HG02642 (cell line): ENCODE data around the gene SOX30.
"Not testable (repeated sequence)": the region's sequence is repeated elsewhere in the genome, so short reads cannot be mapped to it uniquely, and the experiment has no call there.

Experiments used
- ATAC-seq: cut with Tn5 transposase; IDR thresholded peaks from one replicate; pipeline ENCODE4 v1.9.1; 2021; ENCODE audit warnings: mild to moderate bottlenecking; ENCODE audit not compliant: unreplicated experiment, poor library complexity

SOX30 gene

DNA sequence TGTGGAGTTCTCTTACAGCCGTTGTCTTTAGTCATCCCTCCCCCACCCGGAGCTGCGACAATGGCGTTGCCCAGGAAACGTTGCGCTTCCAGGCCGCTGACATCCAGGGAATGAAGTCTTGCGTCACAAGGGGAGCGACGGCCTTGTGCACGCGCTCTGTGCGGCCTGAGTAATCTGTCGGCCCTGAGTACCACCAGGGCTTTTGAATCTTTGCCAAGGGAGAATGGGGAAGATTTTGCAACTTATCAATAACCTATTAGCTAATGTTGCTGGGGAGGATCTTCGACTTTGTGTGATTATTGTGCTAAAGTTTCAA, at the start of gene SOX30:
TSS of gene SOX30 (minus strand) at position 62 of the 316 bp plus-strand sequence. CDS start 360 bp downstream, outside the sequence.
- no peak for ATAC-seq

DNA sequence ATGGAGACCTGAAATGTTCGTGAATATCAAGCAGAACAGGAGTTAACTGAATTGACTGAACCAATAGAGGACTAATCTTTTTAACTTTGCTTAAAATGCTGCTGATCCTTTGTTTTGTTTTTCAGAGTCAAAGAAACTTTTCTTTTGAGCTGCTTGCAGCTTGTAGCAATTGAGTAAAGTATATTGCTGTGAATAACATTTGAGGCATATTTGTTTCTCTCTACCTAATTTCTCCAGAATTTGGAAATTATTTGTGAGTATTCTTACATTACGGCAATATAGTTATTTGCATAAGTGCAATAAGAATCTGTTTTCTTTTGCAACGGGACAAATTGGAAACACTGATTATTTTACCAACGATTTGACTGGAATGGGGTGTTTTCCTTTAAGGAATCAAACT, 46.4 kb upstream of the SOX30 start:
- not testable (repeated sequence) for ATAC-seq

DNA sequence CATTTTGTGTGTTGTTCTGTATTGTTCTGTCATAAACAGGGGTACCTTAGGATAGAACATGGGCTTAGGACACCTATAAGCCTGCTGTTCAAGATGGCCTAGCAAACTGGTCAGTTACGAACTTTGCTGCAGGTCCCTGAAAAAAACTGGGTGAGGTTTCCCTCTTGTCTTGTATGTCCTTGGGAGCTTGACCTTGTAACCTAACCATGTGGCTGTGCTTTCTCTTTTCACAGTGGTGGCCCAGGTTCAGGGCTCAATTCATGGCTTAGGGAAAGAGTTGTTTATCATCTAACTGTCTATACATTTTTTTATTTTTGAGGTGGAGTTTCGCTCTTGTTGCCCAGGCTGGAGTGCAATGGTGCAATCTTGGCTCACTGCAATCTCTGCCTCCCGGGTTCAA, 43.9 kb upstream of the SOX30 start:
- ATAC-seq, result not testable (repeated sequence)

DNA sequence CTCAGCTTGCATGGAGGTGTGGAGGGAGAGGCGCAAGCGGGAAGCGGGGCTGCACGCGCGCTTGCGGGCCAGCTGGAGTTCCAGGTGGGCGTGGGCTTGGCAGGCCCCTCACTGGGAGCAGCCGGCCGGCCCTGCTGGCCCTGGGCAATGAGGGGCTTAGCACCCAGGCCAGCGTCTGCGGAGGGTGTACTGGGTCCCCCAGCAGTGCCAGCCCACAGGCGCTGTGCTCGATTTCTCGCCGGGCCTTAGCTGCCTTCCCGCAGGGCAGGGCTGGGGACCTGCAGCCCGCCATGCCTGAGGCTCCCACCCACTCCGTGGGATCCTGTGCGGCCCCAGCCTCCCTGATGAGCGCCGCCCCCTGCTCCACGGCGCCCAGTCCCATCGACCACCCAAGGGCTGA, 41.6 kb upstream of the SOX30 start:
- ATAC-seq, result not testable (repeated sequence)

DNA sequence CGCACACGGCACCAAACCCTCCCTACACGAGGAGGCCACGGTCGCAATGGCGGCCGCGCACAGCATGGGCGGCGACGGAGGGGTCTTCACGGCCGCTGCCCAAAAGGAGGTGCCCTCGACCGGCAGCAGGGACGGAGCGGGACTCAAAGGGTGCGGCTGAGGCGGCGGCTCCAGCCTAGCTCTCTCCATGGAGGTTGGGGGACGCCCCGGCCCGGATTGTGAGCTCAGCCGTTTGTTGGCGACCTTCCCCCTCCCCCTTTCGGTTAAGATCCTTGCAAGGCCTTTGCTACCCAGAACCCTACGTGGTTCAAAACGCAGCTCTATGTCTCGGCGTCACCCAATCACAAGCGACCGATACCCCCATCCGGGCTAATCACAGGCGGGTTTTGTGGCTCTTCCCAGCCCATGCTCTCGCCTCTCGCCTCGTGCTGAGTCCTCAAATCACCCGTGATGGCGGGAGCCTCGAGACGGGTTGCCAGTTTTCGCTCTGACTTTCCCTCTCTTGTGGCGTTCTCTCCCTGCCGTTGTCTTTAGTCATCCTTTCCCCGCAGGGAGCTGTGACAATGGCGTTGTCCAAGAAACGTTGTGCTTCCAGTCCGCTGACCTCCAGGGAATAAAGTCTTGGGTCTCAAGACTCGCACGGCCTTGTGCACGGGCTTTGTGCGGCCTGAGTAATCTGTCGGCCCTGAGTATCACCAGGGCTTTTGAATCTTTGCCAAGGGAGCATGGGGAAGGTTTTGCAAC, 38.6 kb upstream of the SOX30 start:
- ATAC-seq, result no peak

DNA sequence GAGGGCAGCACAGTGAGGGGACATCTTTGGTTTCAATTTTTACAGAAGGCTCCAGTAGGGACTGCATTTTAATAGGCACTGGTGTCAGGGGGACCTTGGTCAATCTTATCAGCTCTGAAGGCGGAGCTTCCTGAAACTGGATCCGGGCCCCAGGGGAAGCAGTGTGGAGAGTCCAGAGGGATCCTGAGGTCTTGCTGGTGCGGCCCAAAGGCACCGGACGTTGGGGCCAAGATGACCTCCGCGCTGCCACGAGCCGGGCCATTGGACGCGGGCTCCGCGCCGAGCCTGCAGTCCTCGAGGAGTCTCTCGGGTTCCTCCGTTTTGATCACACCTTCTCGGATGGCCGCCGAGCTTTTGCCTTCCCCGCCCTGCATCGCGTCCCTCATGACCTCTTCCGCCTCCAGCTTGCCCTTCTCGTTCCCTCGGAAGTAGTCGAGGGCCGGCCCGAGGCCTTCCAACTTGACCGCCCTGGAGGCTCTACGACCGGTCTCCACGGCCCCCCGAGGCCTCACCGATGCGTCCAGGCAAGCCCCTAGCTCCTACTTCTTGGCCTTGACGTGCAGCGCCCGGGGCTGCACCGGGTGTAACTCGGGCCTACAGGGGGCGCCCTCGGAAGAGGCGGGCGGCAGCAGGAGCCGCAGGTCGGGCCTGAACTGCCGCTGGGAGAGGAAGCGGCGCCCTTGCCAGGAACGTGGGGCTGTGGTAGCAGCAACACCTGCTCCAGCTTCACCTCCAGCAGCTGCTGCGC, 37.9 kb upstream of the SOX30 start:
- no peak for ATAC-seq

DNA sequence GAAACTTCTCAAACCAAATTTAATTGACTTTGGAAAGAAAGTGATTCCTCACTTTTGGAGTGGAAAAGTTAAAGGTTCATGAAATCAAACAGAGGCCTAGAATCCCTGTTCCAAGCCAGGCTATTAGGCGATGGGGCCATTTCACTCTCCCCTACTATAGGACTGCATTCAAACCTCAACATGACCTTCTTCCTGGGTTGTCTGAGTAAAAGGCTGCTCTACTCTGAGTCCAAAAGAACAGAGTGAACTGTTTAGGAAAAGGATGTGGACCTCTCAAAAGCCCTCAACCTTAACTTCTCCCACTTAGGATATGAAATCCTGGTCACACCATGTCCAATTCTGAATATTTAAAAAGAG, 34.9 kb upstream of the SOX30 start:
- no peak for ATAC-seq

DNA sequence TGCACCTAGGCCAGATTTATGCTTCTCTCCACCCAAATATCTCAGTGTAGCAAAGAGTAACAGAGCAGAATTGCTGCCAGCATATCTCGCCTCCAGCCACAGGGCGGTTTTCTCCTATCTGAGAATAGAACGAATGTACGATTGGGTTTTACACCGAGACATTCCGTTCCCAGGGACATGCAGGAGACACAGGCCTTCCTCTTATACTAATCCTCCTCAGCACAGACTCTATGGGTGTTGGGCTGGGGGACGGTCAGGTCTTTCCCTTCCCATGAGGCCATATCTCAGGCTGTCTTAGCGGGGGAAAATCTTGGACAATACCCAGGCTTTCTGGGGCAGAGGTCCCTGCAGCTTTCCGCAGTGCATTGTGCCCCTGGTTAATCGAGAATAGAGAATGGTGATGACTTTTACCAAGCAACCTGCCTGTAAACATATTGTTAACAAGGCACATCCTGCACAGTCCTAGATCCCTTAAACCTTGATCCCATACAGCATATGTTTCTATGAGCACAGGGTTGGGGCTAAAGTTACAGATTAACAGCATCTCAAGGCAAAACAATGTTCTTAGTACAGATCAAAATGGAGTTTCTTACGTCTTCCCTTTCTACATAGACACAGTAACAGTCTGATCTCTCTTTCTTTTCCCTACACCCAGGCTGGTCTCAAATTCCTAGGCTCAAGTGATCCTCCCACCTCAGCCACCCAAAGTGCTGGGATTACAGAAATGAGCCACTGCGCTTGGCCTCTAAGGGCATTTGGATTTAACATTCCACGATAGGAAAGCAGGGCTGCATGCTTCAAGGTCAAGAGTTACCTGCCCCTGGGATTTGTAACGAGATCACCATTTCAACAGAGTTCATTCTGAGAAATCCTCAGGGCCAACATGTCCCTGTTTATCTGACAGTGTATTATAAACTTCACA, 34.3 kb upstream of the SOX30 start:
- ATAC-seq, result not testable (repeated sequence)

DNA sequence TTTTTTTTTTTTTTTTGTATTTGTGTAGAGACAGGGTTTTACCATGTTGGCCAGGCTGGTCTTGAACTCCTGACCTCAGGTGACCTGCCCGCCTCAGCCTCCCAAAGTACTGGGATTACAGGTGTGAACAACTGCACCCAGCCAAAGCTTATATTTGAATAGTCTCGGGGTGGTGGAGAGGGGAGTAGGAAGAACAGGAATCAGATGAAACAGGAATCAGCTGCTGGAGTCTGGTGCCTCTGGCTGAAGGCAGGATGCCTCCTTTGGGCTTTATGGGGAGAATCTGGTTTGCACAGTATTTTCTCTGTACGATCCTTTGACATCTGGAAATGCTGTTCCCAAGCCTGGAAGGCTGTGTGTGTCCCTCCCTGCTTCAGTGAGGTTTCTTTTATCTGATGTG, 30.0 kb upstream of the SOX30 start:
- no peak for ATAC-seq

DNA sequence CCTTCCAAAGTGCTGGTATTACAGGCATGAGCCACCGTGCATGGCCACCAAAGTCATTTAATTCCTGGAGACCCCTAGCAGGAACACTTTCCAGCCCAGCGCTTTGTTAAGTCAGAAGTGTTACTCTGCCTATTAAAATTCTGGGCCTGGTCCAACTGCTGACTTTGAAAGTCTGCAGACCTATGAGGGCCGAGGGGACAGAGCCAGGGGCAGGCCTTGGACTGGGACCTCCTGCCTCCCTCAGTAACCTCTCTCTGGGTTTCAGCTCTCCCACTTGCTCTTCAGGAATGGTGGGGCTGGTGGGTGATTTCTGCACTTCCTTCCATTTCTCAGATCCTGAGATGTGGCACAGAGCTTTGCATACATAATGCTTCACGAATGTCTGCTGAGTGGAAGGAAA, 28.8 kb upstream of the SOX30 start:
- no peak for ATAC-seq

DNA sequence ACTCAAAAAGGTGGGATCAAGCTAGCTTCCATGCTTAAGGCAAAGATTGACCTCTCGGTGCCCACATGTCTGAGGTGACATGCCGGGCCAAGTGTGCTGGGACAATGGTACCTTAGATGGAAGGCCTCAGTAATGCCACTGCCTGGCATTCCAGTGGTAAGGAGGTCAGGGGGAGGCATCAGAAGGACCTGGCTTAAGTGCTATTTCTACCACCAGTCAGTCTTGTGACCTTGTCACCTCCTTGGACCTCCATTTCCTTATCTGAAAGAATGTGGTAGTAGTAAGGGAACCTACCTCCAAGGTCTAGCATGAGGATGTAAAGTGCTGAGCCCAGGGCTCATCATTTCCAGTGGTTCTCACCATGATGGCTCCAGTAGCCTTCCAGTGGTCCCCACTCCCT, 28.0 kb upstream of the SOX30 start:
- no peak for ATAC-seq

DNA sequence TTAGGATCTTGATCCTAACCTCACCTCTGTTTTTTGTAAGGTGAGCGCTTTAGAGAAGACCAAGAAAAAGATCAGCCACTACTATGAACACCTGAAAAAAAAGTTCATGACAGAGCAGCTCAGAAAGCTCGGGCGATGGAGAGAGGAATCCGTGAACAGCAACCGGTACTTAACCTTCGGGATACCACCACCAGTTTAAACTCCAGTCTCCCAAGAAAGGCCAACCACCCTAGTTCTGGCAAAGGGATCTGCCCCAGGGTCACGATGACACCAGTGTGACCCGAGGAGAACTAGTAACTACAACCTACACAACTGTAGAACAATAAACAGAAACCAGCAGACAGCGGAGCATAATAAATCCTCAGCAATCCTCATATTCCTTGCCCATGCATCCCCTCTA, 27.6 kb upstream of the SOX30 start:
- ATAC-seq, result no peak

DNA sequence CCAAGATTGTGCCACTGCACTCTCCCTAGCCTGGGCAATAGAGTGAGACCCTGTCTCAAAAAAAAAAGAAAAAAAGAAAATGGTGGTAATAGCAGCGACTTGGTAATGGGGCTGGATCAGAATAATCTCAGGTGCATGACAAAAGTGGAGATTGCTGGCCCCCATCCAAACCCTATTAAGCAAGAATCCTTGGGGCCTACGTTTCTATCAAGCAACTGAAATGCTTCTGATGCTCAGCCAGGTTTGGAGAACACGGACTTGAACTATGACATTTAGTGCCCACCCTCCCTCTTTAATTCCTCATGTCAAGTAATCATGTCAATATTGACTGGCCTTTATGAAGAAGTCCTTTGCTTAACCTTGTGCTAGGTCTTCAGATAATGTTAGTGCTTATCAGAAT, 25.7 kb upstream of the SOX30 start:
- no peak for ATAC-seq

DNA sequence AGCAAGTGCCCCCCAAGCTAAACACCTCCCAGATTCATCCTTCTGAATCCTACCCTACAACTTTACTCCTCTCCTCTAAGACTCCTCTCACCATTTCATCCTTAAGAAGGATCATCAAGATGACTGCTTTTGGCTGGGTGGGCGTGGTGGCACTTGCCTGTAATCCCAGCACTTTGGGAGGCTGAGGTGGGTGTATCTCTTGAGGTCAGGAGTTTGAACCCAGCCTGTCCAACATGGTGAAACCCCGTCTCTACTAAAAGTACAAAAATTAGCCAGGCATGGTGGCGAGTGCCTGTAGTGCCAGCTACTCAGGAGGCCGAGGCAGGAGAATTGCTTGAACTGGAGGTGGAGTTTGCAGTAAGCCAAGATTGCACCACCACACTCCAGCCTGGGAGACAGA, 22.1 kb upstream of the SOX30 start:
- ATAC-seq, result not testable (repeated sequence)

DNA sequence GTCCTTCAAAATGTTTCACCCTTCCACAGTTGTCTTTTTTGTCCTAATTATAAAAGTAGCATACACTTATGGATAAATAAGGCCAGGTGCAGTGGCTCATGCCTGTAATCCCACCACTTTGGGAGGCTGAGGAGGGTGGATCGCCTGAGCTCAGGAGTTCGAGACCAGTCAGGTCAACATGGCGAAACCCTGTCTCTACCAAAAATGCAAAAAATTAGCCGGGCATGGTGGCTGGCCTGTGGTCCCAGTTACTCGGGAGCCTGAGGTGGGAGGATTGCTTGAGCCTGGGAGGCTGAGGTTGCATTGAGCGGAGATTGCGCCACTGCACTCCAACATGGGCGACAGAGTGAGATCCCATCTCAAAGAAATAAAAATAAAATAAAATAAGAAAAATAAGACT, 20.7 kb upstream of the SOX30 start:
- no peak for ATAC-seq

DNA sequence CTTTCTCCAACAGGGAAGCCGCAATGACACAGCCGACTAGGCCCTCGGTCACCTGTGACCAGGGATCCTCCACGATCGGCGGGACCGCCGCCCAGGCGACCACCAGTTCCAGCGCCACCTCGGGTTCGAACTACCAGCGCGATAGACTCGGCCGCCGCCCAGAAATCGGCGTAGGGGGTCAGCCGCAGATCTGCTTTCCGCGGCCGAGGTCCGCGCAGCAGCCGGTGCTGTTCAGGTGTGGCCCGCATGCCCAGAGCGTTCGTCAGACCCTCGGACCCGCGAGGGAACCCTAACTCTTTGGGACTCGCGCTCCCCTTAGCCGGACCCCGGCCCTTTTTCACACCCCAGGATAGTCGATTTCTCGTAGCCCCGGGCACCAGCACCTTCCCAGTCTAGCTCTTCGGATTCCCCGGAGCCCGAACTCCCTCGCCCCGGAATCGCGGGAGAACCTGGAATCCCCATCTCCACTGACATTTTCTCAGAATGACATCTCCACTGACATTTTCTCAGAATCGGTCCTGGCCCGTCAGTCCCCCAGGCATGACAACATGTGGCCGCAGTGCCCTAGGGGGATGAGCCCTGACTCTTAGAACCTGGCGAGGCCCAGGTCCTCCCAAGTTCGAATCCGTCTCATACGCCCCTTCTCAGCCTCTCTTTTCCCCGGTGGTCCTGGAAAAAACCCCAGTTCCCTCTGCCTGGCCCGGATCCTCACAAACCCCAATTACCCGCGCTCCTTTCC, 19.5 kb upstream of the SOX30 start:
- no peak for ATAC-seq

DNA sequence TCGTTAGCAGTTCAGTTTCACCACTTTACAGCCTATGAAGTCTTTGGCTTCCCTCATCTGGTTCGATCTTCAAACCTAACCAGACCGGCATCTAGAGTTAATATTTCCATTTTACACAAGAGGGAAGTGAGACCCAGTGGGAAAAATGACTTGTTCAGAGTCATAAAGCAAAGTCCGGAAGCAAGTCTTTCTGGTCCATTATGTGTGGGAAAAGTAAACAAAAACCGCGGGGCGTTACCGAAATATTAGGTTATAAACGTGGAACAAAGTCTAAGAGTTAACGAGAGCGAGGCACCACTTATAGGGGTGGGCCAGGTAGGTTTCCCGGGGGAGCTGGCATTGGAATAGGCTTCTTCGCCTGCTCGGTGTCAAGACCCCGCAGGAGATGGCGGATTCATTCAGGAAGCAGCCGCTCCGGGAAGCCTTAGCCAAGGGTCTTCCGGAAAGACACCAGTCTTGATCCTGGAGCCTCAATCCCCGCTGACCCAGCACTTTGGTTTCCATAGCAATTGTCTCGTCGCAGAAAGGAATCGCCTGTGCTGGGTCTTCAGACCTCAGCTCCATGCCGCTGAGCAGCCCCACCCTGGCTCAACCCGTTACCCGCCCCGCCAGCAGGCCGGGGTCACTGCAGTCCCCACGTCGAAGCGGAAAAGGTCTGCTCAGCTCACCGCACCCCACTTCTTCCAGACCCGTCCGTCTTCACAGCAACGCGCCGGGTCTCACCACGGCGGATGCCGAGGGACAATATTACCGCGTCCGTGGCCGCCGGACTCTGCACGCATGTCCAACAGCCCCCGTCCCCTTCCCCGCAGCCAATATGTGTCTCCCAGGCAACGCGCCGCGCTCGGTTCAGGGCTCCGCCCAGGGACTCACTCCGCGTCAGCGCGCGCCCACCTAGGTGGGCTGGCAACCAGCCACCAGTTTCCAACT, 18.7 kb upstream of the SOX30 start, which contains the start of gene C5orf52:
TSS of gene C5orf52 (plus strand) at position 872 of the 930 bp plus-strand sequence. CDS start 82 bp downstream, outside the sequence.
- peak; percentile 63 for ATAC-seq

DNA sequence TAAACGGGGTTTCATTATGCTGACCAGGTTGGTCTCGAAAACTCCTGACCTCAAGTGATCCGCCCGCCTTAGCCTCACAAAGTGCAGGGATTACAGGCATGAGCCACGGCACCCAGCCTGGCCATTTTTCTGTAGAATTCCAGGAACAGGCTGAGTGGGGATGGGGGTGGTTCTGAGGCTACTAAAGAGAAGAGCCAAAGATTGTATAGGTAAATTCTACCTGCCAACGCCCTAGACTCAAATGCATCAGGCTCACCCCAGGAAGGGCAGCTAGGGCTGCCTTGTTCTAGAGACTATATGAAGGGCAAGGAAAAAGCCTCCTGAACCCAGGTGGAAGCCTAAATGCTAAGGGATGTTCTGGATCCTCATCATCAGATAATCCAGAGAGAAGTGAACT, 17.5 kb upstream of the SOX30 start:
- no peak for ATAC-seq

DNA sequence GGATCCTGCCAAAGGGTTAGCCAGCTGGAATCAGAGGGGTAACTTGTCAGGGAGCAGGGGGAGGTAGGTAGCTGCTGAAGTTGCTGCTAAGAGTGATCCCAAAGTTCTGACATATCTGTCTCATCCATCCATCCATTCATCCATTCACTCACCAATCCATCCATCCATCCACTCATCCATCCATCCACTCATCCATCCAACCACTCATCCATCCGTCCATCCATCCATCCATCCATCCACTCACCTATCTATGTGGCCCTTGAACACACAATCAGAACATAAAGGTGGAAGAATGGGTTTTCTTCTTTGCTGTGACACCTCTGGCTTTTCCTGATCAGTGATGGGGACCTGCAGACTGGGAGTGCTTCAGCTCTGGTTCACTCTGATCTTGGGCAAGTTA, 16.1 kb upstream of the SOX30 start:
- ATAC-seq, result no peak
